Measurements from ENCODE around the gene LIMA1. TPM values are rescaled to one million over a fixed set of nuclear protein-coding genes. Genes with fewer than 3 reads are reported as not detected.
"Not testable (repeated sequence)": the region's sequence is repeated elsewhere in the genome, so short reads cannot be mapped to it uniquely, and the experiment has no call there.

The LIMA1 gene
- total RNA-seq, 4 donors from 2014 or later = 7.4 to 24.5 (median 8.8) TPM

- H3K4me3 ChIP-seq = no peak overlapping the region
- H3K27me3 ChIP-seq = no peaks in the 10 kb centered on the region
- peak overlapping the region; percentile 35 to 63 (median 54) for H3K27ac ChIP-seq
- DNase-seq = no peak
- no peak for ATAC-seq
- in situ Hi-C loops (cut with MboI; ENCODE audit: low sequenced_read_pairs in 4 of 4) (no loop called here), intact Hi-C loops (cut with DNase I; ENCODE audit: low total_unique reads) (no loop called here)
- H3K4me1 ChIP-seq = peaks cover 16 to 33% of the 10 kb centered on the region in 2 donors
- H3K9me3 ChIP-seq = no peaks in the 10 kb centered on the region
- TF ChIP-seq POLR2A (IDR thresholded peaks at IDR 0.05) = no peak
- H3K36me3 ChIP-seq = no peaks in the 10 kb centered on the region
Measured at GRCh38 chr12:50276068-50276467, 7.3 kb downstream of the LIMA1 start.

GRCh38 chr12:50275556-50275955 is 7.8 kb downstream of the LIMA1 start:
- ATAC-seq (peak; percentile 53 to 73), DNase-seq (no peak)
- no peak for TF ChIP-seq CTCF (IDR thresholded peaks at IDR 0.05 in 4 of 5, conservative IDR thresholded peaks at IDR 0.05 in 1 of 5)
- TF ChIP-seq POLR2A (IDR thresholded peaks at IDR 0.05) = peak in 1 of 2 donors; percentile 6
- Histone ChIP-seq H3K36me3 (no peaks in the 10 kb centered on the region), H3K4me3 (no peak overlapping the region), H3K4me1 (peaks cover 16 to 33% of the 10 kb centered on the region in 2 donors), H3K27ac (peak overlapping the region; percentile 35 to 63 (median 54)), H3K9me3 (no peaks in the 10 kb centered on the region), H3K27me3 (no peaks in the 10 kb centered on the region)
- in situ Hi-C loops (cut with MboI; ENCODE audit: low sequenced_read_pairs in 4 of 4) = no loop called here
- intact Hi-C loops (cut with DNase I; ENCODE audit: low total_unique reads) = no loop called here

- in situ Hi-C loops (cut with MboI; ENCODE audit: low sequenced_read_pairs in 4 of 4); H3K27me3 ChIP-seq; H3K4me3 ChIP-seq; ATAC-seq; intact Hi-C loops (cut with DNase I; ENCODE audit: low total_unique reads); H3K36me3 ChIP-seq; DNase-seq; H3K9me3 ChIP-seq: not testable (repeated sequence)
- H3K4me1 ChIP-seq = peaks cover 16 to 33% of the 10 kb centered on the region in 2 donors
- H3K27ac ChIP-seq = peak overlapping the region; percentile 12 to 63 (median 48)
Measured at GRCh38 chr12:50275127-50275526, 8.2 kb downstream of the LIMA1 start.

GRCh38 chr12:50271724-50272247 is 11.5 kb downstream of the LIMA1 start:
- H3K27ac ChIP-seq = peak overlapping the region; percentile 64 to 82 (median 74)
- in situ Hi-C loops (cut with MboI; ENCODE audit: low sequenced_read_pairs in 4 of 4) = no loop called here
- TF ChIP-seq POLR2A (IDR thresholded peaks at IDR 0.05) = no peak
- no peak for TF ChIP-seq CTCF (IDR thresholded peaks at IDR 0.05 in 4 of 5, conservative IDR thresholded peaks at IDR 0.05 in 1 of 5)

GRCh38 chr12:50268482-50268881 is 14.8 kb downstream of the LIMA1 start:
- Histone ChIP-seq H3K4me1 (peaks cover under 1 to 12% of the 10 kb centered on the region in 2 donors), H3K9me3 (no peaks in the 10 kb centered on the region), H3K27ac (no peak overlapping the region), H3K4me3 (no peak overlapping the region), H3K27me3 (no peaks in the 10 kb centered on the region), H3K36me3 (no peaks in the 10 kb centered on the region)
- in situ Hi-C loops (cut with MboI; ENCODE audit: low sequenced_read_pairs in 4 of 4) = no loop called here
- ATAC-seq (no peak), DNase-seq (no peak)
- intact Hi-C loops (cut with DNase I; ENCODE audit: low total_unique reads) = no loop called here
- TF ChIP-seq CTCF (IDR thresholded peaks at IDR 0.05 in 4 of 5, conservative IDR thresholded peaks at IDR 0.05 in 1 of 5) (no peak), POLR2A (IDR thresholded peaks at IDR 0.05) (no peak)

More at GRCh38 chr12:50271724-50272247, 11.5 kb downstream of the LIMA1 start:
- Histone ChIP-seq H3K36me3 (no peaks in the 10 kb centered on the region), H3K4me1 (peaks cover 9 to 29% of the 10 kb centered on the region in 2 donors), H3K27me3 (no peaks in the 10 kb centered on the region), H3K9me3 (no peaks in the 10 kb centered on the region), H3K4me3 (peak overlapping the region; percentile 3 to 37 (median 21))
- intact Hi-C loops (cut with DNase I; ENCODE audit: low total_unique reads) = no loop called here
- peak in 1 of 2 donors; percentile 48 for ATAC-seq
- DNase-seq = no peak

All from gastrocnemius medialis (tissue), 4 donors.